ENCODE measurements around the gene RAB1B. TPM values are rescaled to one million over a fixed set of nuclear protein-coding genes. Genes with fewer than 3 reads are reported as not detected.

Gene RAB1B
- total and polyA plus RNA-seq, 12 donors, result 117 to 153 (median 132) TPM

DNA sequence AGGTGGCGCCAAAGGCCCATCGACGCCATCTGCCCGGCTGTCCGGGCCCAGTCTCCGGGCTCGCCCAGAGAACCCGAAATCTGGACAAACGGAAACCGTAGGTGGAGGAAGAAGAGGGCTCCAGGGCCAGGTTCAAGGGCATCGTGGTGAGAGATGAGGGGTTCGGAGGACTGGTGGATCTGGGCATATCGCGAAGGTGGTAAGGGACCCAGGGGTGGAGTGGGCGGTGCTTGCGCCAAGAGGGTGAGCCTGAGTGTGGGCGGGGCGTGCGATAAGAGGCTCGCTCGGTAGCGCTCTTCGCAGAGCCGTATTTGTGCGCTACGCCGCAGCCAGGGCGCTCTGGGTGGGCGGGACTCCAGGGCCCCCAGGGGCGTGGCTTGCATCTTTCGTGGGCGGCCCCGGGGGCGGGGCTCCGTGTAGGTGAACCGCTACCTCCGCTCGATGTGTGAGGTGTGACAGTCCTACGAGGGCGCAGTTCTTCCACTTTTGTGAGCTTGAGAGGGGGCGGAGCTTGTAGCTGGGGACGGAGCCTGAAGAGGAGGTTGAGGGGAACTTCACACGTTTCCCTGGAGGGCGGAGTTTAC, 43.6 kb downstream of the RAB1B start:
- DNase-seq (peak; percentile 92 to 93), ATAC-seq (peak; percentile 74 to 90 (median 86))
- Histone ChIP-seq H3K9me3 (no peaks in the 10 kb centered on the region), H3K27me3 (peaks cover 0 to 6% (median 0%) of the 10 kb centered on the region in 7 donors), H3K4me3 (peak overlapping the region; percentile 24 to 76 (median 60)), H3K27ac (peak overlapping the region; percentile 31 to 94 (median 85)), H3K36me3 (no peaks in the 10 kb centered on the region), H3K4me1 (peaks cover 4 to 38% (median 21%) of the 10 kb centered on the region in 9 donors)
- intact Hi-C loops (cut with DNase I), result loop anchor here in 8 of 10 donors (1.0 to 10.0 kb wide), 8 partner anchors 16 to 77 kb away; partner anchors contain the start of genes B4GAT1 (in 2 of the 8), BRMS1 (in 2 of the 8) and YIF1A (in 1 of the 8)
- TF ChIP-seq, protein P1, sequence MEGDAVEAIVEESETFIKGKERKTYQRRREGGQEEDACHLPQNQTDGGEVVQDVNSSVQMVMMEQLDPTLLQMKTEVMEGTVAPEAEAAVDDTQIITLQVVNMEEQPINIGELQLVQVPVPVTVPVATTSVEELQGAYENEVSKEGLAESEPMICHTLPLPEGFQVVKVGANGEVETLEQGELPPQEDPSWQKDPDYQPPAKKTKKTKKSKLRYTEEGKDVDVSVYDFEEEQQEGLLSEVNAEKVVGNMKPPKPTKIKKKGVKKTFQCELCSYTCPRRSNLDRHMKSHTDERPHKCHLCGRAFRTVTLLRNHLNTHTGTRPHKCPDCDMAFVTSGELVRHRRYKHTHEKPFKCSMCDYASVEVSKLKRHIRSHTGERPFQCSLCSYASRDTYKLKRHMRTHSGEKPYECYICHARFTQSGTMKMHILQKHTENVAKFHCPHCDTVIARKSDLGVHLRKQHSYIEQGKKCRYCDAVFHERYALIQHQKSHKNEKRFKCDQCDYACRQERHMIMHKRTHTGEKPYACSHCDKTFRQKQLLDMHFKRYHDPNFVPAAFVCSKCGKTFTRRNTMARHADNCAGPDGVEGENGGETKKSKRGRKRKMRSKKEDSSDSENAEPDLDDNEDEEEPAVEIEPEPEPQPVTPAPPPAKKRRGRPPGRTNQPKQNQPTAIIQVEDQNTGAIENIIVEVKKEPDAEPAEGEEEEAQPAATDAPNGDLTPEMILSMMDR (IDR thresholded peaks at IDR 0.05), result peak; percentile 2 to 98 (median 89)
- WGBS, 2 donors, result 0 to 1% methylated on average over 44 of the region's 44 CpGs

DNA sequence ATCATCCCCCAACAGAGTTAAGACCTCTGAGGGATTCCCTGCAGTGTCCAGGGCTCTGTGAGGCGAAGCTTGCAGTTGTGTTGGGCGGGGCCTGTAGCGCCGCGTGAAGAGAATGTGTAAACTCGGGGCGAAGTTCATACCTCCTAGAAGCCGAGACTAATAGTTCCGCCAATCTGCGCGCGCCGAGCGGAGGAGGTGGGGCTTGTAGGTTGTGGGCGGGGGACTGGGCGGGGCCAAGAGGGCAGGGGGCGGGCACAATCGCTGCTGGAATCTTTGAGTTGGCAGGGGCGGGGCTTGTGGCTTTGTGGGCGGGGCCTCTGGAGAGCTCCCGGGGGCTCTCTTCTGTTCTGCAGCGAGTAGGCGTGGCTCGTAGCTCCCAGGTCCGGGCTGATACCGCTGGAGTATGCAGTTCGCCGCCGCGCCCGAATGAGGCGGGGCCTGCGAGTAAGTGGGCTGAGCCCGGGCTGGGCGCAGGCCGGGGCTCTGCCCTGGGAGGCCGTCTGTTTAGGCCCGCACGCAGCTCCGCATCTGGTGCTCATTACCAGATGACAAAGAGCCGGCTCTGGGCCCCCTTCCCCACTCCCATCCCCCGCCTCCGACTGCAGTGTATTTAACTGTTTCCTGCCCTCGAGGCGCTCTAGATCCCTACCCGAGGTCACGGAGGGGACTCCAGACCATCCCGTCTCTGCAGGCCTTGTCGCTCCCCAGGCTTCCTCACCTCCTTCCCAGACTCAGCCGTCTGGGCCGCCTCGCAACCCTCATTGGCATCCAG, 44.3 kb downstream of the RAB1B start:
- peaks cover 0 to 6% (median 0%) of the 10 kb centered on the region in 7 donors for H3K27me3 ChIP-seq
- H3K9me3 ChIP-seq, result no peaks in the 10 kb centered on the region
- WGBS, 2 donors, result 1 to 2% methylated on average over 52 of the region's 52 CpGs
- H3K27ac ChIP-seq, result peak overlapping the region; percentile 73 to 94 (median 85)
- H3K4me1 ChIP-seq, result peaks cover 10 to 45% (median 28%) of the 10 kb centered on the region in 9 donors
- TF ChIP-seq, protein P1 (IDR thresholded peaks at IDR 0.05), result no peak
- DNase-seq (peak; percentile 99), ATAC-seq (peak; percentile 83 to 92 (median 88))
- H3K36me3 ChIP-seq, result no peaks in the 10 kb centered on the region
- intact Hi-C loops (cut with DNase I), result loop anchor here in 8 of 10 donors (1.0 to 10.0 kb wide), 7 partner anchors 16 to 75 kb away; partner anchors contain the start of genes B4GAT1 (in 2 of the 8), BRMS1 (in 2 of the 8) and YIF1A (in 1 of the 8)
- H3K4me3 ChIP-seq, result peak overlapping the region; percentile 24 to 76 (median 60)

DNA sequence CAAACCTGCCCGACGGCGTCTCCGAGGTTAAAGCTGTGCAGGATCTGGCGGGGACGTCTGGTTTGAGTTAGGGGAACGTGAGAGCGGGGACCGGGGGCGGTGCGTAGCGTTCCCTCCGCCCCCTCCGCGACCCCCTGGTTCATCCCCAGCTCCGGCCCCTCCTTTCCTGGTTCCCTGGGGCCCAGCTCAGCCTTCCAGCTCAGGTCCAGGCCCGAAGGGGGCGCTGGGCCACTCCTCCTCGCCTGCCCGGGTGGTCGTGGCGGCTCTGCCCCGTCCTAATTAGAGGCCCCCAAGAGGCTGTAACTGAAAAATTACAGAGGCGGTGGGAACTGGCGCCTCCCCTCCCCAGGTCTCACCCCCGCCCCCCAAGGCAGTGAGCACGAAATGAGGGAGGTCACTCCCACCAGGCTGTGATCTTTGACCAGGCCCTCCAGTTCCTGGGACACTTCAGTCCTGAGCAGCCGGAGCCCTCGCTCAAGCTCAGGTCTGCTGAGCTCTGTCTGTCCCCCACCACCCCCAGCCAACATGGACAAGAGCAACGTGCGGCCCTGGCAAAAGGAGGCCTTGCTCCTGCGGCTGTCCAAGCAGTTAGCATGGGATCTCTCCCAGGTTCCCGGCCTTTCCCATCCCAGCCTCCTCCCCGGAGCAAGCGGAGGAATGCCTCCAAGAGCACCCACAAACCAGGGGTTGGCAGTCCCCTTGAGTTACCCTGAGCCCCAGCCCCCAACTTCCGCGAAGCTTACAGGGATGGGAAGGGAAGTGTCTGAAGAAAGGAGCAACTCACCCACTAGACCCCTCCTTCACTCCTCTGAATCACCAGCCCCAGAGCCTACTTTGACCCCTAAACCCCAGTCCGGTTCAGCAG, 45.1 kb downstream of the RAB1B start:
- peaks cover 15 to 53% (median 36%) of the 10 kb centered on the region in 9 donors for H3K4me1 ChIP-seq
- peaks cover 0 to 6% (median 0%) of the 10 kb centered on the region in 7 donors for H3K27me3 ChIP-seq
- intact Hi-C loops (cut with DNase I), result loop anchor here in 8 of 10 donors (2.0 to 10.0 kb wide), 4 partner anchors 15 to 74 kb away; partner anchors contain the start of genes B4GAT1 (in 2 of the 8) and BRMS1 (in 2 of the 8)
- H3K27ac ChIP-seq, result peak overlapping the region; percentile 73 to 94 (median 85)
- WGBS, 2 donors, result 36% methylated on average over 38 of the region's 38 CpGs
- DNase-seq (no peak), ATAC-seq (no peak)
- H3K9me3 ChIP-seq, result no peaks in the 10 kb centered on the region
- H3K36me3 ChIP-seq, result no peaks in the 10 kb centered on the region
- TF ChIP-seq, protein P1 (IDR thresholded peaks at IDR 0.05), result peak in 5 of 9 donors; percentile 5 to 37 (median 26)
- H3K4me3 ChIP-seq, result peak overlapping the region; percentile 23 to 76 (median 60)

Measured in heart right ventricle (tissue), 16 donors.